ENCODE results near the gene GPER1.
A peak's percentile ranks its signal among the peaks of the same experiment; 100 is the strongest.
"Not testable (repeated sequence)": the region's sequence is repeated elsewhere in the genome, so short reads cannot be mapped to it uniquely, and the experiment has no call there.

Gene GPER1

DNA sequence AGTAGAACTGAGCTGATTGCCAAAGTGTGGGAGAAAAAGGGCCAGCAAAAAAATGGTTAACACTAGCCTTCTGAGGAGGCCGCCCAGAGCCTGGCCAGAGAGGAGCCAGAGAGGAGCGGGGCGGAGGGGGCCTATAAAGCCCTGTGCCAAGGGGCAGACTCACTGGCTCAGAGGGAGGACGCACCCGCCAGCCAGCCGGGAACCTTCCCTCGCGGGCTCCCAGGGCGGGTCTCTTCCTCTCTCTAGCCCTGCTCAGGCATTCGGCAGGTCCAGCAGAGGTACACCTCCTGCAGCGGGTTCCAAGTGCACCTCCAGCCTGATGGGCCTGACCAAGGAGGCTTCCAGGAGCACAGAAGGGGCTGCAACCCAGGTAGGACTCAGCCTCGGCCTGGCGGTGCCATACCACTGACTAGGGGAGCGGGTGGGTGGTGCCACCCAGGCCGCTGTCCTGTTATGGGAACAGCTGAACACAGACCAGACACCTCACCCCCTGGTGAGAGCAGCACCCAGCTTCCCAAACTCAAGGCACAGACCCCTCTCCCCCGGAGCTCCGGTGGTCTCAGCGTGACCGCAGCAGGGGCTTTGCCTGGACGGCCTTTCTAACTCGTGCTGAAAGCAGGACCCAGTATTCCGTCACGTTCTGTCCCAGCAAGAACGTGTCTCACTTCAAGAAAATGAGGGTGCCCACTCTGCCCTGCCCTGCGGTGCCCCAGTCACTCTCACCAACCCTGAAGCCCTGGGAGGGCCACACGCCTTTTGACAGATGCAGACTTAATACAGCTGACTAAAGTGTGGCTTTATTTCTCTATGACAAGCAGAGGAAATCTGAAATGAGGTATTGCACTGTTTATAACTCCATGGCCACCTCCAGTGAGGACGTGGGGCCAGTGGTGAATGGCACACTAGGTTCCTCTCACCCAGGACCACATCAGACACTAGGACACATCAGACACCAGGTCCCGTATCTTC, at the start of gene GPER1:
GPER1 (plus strand) TSS at position 162 of the 969 bp plus-strand sequence. CDS start 3,616 bp downstream, outside the sequence.
- DNase-seq (ENCODE audit: low spot score): no peak

DNA sequence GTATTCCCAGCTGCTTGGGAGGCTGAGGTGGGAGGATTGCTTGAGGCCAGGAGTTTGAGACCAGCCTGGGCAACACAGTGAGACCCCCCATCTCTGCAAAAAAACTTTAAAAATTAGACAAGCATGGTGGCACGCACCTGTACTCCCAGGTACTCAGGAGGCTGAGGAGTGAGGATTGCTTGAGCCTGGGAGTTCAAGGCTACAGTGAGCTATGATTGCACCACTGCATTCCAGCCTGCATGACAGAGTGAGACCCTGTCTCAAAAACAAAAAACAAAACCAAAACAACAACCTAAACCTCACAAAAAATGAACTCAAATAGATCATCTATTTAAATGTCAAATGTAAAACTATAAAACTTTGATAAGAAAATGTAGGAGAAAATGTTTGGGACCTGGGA, 47.7 kb upstream of the GPER1 start:
- DNase-seq (ENCODE audit: low spot score): not testable (repeated sequence)

DNA sequence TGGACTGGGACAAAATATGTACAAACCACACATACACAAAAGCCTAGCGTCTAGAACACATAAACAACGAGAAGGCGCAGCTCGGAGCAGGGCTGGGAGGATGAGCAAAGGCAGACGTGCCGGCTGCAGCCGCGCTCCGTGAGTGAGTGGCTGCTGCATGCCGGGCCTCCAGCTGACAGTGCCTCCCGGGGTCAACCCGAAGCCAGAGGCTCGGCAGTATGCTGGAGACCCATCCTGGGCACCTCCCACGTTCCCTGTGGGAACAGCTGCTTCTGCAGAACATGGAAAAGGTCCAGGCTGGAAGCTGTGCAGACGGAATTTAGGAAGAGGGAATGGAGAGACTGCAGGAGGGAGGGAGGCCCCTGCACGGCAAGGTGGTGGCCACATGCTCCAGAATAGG, 47.1 kb upstream of the GPER1 start:
- DNase-seq (ENCODE audit: low spot score): no peak

DNA sequence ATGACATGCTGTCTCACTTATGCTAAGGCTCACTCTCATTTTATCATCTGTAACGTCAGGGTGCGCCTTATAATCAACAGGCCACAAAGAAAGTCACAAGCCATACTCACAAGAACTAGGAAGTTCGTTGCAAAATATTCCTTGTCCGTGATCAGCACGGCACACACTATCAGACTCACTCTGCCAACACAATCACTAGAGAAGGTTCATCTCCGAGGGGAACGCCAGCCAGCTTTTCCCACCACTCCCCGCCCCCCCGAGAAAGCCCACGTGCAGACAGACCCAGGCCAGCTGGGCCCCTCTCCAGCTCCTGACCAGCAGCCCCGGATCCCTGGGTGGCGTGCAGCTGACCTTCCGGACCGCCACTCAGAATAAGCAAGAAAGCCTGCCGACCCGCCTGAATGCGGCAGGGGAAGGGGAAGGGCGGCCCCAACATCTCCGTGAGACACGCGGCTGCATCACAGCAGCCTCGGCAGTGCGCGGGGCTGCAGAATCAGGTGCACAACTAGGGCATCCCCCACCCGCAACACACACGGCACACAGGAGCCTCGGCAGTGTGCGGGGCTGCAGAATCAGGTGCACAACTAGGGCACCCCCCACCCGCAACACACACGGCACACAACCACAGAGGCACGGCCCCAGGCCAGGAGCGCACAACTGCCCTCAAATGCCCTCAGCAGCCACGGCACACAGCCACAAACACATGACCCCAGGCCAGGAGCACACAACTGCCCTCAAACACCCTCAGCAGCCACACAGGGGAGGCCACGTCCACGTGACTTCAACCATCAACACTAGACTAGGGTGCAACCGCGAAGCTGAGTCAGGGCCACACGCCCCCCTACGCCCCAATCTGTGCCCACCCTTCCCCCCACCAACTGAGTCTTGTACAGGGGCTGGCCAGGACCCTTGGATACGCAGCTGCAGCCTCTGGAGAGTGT, 46.1 kb upstream of the GPER1 start:
- no peak for DNase-seq (ENCODE audit: low spot score)

DNA sequence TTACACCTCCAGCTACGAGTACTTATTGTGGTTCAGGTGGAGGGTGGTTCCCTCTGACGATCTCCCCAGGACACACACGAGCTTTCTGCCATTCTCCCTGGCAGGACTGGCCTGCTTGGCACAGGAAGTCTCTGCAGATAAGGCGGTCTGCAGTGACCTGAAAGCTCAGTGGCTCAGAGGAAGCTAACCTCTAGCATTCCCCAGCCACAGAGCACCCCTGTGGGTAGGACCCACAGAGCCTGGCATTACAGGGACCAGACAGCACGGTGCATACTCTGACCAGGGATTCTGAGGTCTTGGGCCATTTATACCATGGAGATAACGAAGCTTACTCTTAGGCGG, 45.5 kb upstream of the GPER1 start:
- DNase-seq (ENCODE audit: low spot score): no peak

DNA sequence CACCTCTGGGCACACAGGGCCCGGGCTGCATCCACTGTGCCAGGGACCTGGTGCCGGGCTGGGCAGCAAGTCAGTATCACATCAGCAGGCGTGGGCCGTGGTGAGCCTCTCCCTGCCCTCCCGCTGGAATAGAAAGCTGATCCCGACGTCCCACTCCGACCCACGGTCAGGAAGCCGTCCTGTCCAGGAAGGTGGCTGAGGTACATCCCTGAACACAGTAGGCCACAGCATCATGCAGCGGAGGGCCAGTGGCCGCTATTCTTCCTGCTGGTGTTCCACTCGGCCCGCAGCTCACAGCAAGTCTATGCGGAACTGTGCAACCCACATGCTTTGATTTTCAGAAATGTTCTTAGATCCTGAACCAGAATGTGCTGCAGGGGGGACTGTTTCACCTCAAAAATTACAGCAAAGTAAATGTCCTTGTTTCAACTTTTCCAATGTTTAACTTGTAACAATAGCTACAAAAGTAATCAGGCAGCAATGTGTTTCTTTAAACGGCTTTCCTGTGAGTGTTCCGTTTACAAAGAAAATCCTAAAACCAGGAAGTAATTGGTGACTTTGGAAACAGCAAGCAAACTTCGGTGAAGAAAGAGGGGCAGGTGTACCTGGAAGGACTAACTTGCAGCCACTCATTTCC, 44.2 kb upstream of the GPER1 start:
- no peak for DNase-seq (ENCODE audit: low spot score)

DNA sequence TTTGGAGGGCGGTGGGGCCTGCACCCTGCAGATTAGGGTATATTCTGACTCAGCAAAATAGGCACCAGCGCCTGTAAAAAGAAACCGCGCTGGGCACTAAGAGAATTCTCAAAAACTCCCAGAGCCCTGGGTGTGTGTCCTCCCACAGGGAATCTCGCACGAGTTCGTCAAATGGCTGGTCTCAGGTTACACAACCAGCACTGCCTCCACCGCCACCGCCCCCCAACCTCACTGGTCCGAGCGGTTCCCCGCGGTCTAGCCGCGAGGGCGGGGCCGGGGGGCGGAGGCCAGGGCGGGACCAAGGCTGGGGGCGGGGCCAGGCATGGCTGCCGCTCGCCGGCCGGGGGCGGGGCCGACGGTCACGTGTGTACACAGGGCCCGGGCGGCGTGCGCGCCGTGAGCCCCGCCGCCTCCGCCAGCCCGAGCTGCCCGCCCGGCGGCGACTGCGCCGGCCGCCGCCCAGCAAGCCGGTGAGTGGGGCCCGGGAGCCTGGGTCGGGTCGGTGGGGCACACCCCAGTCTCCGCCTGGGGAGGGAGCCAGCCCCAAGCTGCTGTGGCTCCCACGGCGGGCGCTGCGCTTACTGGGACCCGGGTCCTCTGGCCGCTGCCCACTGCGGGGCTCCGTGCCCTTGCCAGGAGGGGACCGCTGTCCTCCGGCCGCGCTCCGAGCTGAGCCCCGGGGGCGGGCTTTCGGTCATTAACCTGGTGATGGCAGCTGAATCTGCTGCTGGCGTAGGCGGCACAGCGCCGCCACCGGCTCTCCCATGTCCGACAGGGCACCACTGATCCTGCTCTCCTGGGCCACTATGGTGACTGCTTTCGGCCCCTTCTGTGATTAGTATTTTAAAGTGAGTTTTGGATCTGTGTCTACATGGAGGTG, 43.5 kb upstream of the GPER1 start, which contains the start of gene GPR146:
GPR146 (plus strand) TSS at position 358 of the 880 bp plus-strand sequence. CDS start 12,970 bp downstream, outside the sequence.
- DNase-seq (ENCODE audit: low spot score): peak; percentile 90

DNA sequence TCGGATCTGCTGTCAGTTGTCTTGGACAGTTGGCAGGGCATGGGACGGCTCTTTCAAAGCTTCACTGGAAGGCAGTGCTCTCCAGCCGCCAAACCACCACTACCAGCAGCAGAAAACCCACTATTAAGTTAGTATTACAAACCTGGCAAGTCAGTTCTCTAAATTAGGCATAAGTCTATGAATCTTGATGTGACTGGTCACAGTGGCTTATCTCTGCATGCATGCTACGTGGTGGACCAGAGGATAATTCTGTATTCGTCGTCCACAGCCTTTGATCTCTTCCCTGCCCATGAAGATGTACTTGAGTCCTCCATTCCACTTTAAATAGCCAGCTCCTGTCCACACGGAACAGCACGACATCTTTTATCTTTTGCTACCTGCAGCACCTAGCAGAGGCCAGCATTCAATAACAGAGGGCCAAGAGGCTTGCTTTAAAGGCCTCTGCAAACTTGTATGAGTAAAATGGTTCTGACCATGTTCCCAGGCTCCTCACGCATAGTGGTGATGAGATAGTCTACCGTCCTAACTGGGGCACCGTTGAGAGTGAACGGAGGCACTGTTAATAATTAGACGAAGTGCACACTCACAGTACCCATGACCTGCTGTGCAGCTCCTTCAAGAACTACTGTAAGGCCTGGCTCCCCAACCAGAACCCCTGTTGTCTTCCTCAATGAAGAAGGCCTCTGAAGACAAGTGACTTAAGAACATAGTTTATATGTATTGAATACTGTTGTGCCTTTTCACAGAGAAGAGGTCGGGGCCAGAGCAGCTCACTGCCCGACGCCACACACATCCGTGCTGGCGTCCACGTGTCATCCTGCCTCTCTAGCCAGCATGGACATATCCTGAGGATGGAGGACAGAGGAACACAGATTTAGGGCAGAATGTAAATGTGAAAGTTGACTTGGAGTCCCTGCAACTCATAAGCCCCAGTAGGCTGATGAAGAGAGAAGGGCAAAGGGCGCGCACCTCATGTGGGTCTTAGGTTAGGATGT, 42.5 kb upstream of the GPER1 start:
- DNase-seq (ENCODE audit: low spot score): no peak

DNA sequence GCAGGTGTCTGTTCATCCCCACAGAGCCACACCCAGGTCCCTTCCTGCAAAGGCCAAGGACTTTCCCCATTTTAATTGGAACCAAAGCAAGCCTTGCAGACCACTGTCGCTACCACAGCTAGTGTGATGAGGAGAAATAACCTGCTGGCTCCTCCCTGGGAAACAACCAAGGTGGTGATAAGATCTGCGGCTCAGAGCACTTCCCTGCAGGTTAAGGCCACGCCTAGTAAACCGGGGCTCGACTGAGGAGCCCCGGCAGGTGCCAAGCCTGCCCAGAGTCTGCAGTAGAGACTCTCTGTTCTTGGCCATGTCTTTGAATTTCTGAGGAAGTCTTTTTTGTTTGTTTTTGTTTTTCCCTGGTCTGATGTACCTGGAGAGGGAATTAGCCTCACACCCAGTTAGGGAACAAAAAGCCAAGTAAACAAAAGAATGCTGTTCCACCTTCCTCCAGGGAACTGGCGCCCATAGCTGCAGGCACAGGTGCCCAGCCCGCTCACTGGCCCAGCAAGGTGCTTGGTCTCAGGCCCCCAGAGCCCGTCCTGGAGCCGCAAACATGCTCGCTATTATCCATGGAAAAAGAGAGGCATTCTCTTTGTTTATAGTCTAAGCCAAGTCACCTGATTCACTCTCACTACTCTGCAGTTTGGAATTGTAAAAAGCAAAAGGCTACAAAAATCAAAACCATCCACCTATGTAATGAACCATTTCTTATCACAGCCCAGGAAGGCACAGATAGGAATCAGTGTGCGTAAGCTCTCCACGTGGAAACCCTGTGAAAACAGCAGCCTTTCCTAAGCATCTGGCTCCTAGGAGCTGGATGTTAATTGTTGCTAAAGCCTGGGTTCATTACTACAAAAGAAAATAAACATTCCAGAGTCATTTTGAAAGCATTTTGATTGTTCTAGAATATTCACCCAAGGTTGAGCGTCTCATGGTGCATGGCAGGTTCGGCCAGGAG, 40.9 kb upstream of the GPER1 start:
- peak; percentile 67 for DNase-seq (ENCODE audit: low spot score)

DNA sequence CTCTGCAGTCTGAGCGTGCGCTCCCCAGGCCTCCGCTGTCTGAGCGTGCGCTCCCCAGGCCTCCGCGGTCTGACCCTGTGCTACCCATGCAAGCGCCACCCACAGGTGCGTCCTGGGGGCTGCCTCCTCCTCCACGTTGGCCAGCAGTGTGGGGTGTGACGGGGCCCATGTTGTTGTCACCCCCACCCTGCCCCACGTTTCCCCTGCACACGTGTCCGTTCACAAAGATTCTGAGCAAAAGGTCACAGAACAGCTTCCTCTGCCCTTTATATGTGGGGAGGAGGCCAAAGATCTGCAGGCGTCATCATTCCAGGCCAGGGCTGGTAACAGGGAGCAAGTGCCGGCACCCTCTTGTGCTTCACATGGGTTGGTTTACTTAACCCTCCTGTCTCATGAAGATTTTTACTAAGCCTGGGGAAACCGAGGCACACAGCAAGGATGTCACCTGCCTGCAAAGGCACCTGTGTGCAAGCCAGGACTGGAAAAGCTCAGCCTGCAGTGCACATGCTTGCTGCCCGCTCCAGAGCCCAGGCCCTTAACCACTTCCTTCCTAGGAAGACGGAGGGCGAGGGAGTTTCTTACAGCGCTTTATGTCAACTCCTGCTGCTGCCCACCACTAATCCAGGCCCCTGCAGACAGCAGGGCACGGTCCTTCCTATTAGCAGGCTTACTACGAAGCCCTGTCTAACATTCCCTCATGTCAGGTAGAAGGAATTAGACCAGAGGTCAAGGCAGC, 38.7 kb upstream of the GPER1 start:
- DNase-seq (ENCODE audit: low spot score): no peak

DNA sequence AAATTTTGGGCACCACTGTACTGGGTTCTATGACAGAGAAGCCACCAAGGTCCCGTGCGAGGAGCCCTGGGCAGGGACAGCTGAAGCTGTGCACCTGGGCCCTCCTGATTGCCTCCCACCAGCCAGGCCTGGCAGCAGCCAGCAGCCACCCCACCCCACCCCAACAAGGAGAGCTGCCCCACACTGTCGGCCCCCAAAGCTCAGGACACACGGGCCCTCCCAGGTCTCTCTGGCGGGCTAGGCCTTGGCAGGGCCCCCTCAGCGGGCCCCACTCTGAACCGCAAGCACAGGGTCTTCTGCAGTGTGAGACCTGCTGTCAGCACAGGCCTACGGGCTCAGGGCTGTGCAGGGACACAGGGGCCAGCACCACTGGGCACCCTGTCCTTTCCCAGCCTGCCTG, 38.1 kb upstream of the GPER1 start:
- DNase-seq (ENCODE audit: low spot score): no peak

DNA sequence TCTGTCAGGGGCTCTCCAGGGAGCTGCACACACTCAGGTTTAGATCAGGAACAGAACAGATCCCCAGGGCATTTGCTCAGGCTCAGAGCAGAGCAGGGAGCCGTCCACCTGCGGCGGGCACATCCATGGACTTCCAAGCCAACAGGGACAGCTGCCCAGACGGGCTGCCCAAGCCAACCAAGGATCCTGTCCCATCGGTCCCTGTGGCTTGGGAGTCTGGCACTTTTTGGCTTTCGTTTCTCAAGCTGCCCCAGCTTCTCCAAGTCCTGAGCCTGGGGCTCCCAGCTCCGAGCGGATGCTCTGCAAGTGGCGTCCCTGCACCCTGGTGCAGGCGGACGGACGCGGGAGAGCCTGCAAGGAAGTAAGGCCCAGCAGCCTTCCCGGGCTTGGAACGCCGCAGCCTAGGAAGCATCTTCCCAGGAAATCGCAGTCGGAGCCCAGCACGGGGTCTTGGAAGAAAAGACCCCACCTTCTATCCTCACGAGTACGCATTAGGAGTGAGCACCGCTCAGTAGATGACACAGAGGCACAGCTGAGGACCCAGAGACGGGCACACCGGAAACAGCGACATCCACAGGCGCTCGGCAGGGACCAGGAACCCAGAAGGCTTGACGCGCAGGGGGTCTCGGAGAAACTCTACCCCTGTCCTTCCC, 37.5 kb upstream of the GPER1 start:
- no peak for DNase-seq (ENCODE audit: low spot score)

DNA sequence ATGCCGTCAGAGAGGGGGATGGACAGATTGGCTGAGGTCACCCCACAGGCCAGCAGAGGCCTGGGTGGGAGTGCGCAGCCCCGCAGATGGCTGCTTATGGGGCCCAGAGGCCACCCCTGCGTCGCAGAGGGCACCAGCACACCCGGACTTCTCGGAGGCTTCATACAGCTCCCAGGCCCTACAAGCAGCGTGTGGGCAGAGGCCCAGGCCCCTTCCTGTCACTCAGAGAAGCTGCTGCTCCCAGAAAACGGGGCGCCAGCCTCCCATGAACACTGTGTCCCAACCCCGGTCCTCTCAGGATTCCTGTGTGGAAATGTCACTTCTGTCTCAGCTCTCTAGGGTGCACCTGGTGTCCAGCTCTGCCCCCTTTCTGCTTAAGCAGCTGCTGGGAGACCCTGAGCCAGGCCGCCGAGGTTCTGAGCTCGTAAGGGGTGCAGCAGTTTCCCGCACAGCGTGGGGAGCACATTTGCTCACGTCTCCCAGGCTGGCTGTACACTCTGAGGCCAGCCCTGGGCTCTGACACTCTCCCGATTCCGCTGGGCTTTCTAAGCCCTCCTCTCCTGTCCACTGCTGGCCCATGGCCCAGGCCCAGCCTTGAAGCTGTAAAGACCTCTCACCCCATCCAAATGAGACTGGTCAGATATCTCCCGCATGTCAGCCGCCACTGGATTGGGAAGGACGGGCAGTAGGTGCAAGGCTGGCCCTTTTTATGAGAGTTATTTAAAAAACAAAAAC, 36.8 kb upstream of the GPER1 start:
- no peak for DNase-seq (ENCODE audit: low spot score)

DNA sequence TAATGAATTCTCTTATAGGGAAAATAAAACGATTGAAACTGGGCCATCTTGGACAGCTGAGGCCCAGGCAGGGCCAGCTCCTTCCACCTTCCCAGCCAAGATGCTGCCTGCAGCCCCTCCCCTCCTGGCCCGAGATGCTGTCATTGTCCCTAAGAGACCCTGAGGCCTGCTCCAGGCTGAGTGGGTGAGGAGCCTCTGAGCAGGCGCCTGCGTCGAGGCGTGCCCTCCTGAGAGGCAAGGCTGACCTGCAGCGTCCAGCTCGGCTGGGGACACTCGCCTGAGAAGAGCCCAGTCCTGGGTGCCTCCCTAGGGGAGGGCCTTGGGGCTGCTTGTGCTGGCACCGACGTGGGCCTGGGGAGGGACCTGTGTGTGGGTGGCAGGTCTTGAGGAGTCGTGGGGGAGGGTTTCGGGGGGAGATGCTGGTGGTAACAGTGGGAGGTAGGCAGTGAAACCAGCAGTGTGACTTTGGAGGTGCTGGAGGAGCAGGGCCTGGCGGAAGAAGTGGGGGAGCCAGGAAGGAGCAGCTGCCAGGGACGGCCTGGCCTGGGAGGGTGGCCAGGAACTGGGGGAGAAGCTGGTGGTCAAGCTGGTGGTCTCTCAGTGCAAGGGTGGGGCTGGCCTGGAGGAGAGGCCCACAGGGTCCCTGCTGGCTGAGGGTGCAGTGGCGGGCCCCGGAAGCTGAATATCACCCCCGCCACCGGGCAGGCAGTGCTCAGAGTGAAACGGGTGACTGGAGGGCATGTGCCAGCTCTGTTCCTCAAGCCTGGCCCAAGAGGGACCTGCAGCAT, 35.7 kb upstream of the GPER1 start:
- no peak for DNase-seq (ENCODE audit: low spot score)

DNA sequence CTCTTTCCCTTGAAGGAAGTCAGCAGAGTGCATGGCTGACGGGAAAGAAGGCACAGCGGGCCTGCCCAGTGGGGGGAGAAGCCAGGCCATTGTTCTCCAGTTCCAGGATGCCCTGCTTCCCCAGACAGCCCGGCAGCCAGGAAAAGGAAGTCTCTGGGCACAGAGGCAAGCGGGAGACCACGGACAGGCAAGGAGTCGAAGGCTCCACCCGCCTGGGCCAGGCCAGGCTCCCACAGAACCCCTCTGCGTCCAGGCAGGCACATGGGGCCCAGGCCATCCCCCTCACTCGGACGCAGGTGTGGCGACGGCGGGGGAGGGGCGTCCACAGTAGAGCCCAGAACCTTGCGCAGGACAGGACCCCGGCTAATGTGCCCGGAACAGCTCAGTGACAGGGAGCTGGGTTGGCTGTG, 34.9 kb upstream of the GPER1 start:
- DNase-seq (ENCODE audit: low spot score): no peak

DNA sequence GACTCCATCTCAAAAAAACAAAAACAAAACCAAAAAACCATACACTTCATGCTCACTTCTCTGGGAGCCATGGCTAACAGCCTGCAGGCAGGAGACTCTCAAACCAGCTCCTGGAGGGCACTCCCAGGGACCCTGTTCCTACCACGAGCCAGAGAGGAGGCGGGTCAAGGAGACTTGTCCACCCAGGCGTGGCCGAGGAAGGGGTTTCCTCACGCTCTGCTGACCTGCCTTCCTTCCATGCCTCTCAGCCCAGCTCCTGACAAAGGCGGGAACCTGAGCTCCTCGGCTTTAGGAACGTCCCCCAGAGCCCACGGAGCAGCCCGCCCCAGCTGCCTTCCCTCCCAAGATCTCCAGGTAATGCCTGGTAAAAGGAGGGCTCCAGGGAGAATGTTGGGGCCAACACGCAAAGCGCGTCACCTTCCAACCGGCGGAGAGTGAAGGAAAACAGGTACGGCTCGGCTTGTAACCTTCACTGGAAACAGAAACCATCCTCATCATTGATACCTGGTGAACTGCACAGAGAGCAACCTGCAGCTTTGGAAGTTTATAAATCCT, 34.0 kb upstream of the GPER1 start:
- DNase-seq (ENCODE audit: low spot score): no peak

All from CD4-positive, alpha-beta T cell treated with Interleukin-15 for 4 hours (primary cell).